IPS-15b (cell line): ENCODE results near the gene SUB1.
"Not testable (repeated sequence)": the region's sequence is repeated elsewhere in the genome, so short reads cannot be mapped to it uniquely, and the experiment has no call there.

Source experiments
- H3K27me3 ChIP-seq: one replicate; pipeline ENCODE4 v1.6.1; 2013; ENCODE audit warnings: low read length; ENCODE audit not compliant: control insufficient read depth, insufficient read depth
- H3K36me3 ChIP-seq: one replicate; pipeline ENCODE4 v1.6.1; 2013; ENCODE audit warnings: low read length; ENCODE audit not compliant: control insufficient read depth, insufficient read depth
- H3K4me1 ChIP-seq: one replicate; pipeline ENCODE4 v1.6.1; 2013; ENCODE audit warnings: mild to moderate bottlenecking, low read length; ENCODE audit not compliant: control insufficient read depth, insufficient read depth
- H3K4me3 ChIP-seq: one replicate; pipeline ENCODE4 v1.5.1; 2013; ENCODE audit warnings: low read depth, low read length
- H3K9ac ChIP-seq: one replicate; pipeline ENCODE4 v1.6.1; 2013; ENCODE audit warnings: low read depth, mild to moderate bottlenecking, low read length
- H3K9me3 ChIP-seq: one replicate; pipeline ENCODE4 v1.6.1; 2013; ENCODE audit warnings: mild to moderate bottlenecking, low read length; ENCODE audit not compliant: control insufficient read depth, insufficient read depth

Gene SUB1

DNA sequence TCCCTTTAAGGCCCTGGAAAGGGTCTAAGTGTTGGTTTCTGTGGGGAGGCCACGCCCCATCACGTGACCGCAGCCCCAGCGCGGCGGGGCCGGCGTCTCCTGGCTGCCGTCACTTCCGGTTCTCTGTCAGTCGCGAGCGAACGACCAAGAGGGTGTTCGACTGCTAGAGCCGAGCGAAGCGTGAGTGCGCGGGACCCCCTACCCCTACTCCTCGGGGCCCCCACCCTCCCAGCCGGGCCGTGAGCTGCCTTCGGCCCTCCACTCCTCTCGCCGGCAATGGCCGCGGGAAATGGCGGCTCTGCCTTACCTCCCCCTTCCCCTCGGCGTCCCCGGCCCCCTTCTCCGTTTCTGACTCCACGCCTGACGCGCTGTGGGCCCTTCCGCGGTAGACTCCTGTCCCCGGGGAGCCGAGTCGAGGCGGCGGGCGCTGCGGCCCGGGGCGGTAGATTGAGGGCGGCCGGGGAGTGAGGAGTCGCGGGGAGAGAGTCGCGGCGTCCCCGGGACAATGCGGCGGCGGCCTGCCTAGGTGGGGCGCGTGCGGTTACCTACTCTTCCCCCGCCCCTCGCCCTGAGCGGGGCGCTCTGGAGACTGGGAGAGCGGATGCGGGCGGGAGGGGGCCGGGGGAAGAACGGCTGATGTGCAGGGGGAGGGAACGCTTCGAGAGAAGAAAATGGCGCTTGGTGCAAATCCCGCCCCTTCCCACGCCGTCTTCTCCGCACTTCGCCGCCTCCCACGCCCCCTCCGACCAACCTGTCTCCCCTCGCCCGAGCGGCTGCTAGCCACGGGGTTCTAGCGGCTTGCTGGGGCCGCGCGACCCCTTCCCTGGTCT lies at the start of gene SUB1:
SUB1 (plus strand) TSS at position 112 of the 830 bp plus-strand sequence. CDS start 2,956 bp downstream, outside the sequence.
- Histone ChIP-seq H3K9me3 (no peaks in the 10 kb centered on the region), H3K9ac (peak within 1 kb of the TSS; percentile 67), H3K4me3 (peak within 1 kb of the TSS; percentile 87), H3K36me3 (no peaks in the 10 kb centered on the region), H3K4me1 (peaks cover 17% of the 10 kb centered on the region), H3K27me3 (no peaks in the 10 kb centered on the region)

DNA sequence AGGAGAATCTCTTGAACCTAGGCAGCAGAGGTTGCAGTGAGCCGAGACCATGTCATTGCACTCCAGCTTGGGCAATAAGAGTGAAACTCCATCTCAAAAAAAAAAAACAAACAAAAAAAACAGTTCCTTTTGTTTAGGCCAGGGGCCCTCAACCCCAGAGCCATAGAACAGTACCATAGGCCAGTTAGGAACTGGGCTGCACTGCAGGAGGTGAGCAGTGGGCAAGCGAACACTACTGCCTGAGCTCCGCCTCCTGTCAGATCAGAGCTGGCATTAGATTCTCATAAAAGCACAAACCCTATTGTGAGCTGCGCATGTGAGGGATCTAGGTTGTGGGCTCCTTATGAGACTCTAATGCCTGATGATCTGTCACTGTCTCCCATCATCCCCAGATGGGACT lies 49.1 kb upstream of the SUB1 start:
- H3K36me3 ChIP-seq: no peaks in the 10 kb centered on the region
- H3K4me1 ChIP-seq: peaks cover 3% of the 10 kb centered on the region
- H3K9me3 ChIP-seq: no peaks in the 10 kb centered on the region
- no peak overlapping the region for H3K4me3 ChIP-seq
- no peaks in the 10 kb centered on the region for H3K27me3 ChIP-seq
- no peak overlapping the region for H3K9ac ChIP-seq

DNA sequence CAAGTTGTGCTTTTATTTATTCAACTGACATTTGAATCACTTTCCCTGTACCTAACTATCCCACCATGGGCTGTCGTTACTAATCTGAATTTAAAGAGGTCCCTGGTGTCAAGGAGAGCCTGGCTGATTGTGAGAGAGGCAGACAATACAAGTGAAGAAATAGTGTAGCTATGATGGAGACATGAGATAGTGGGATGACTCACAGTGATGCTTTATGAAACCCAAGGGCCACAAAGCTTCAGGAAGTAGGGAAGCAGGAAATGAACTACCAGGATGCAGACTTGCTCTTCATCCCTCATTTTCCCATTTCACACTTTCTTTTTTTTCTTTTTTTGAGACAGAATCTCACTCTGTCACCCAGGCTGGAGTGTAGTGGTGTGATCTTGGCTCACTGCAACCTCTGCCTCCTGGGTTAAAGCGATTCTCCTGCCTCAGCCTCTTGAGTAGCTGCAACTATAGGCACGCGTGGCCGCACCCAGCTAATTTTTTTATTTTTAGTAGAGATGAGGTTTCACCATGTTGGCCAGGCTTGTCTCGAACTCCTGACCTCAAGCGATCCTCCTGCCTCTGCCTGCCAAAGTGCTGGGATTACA lies 47.8 kb upstream of the SUB1 start:
- not testable (repeated sequence) for H3K9me3 ChIP-seq, H3K36me3 ChIP-seq, H3K9ac ChIP-seq, H3K27me3 ChIP-seq, H3K4me3 ChIP-seq, H3K4me1 ChIP-seq

DNA sequence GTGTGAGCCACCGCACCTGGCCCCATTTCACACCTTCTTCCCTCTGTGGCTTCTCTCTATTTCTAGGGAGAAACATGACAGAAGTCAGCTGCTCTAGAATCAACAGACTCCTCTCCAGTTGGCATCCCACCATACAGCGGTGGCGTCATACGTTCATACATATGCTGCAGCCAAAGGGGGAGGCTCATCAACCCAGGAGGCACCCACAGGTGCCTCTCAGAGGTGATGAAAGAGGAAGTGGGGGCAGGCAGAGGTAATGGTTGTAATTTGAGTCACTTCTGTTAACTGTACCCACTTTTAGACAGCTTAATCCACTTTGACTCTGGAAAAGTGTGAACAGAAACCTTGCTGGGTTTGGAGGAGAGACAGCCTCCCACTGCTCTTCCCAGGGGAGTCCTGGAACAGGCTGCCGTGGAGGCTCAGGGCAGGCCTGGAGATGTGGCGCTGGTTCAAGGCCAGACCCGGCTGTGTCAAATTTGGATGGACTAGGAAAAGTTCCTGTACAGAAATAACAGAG lies 47.3 kb upstream of the SUB1 start:
- no peaks in the 10 kb centered on the region for H3K4me1 ChIP-seq
- H3K9ac ChIP-seq: no peak overlapping the region

DNA sequence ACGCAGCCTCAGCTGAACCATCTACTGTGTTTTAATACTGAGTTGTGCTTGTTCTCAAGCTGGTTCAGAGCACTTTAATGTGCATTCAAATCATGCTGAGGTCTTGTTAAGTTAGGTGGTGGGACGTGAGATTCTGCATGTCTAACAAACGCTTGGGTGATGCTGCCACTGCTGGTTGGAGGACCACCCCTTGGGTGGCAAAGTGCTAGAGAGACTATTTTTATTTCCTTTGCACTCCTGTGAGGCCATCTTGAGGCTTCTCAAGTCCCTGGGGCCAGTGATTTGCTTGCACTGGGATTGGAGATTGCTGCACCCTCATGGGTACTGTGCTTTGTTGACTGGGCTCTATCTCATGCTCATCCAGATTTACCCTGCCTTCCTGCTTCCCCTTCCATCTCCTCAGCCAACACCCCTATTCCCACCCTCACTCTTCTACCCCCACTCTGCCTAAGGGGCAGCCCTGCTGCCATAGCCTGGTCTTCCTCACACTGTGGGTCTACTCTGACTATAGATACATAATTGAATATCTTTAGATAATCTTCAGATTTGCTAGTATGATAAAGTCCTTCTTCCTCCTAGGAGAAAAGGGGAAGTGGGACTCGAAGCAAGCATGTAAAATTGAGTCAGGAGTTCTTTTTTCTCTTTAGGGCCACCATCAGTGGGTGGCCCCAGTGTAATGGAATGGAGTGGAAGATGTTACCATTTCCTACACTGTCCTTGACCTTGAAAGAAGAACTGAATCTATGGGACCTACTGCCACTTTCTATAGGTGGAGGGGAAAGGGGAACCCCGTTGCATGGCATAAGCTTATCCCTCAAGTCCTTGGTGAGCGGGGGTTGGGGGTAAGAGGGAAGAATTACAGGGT lies 45.1 kb upstream of the SUB1 start:
- no peaks in the 10 kb centered on the region for H3K9me3 ChIP-seq
- no peak overlapping the region for H3K9ac ChIP-seq
- H3K4me3 ChIP-seq: no peak overlapping the region
- H3K4me1 ChIP-seq: no peaks in the 10 kb centered on the region
- no peaks in the 10 kb centered on the region for H3K36me3 ChIP-seq
- H3K27me3 ChIP-seq: no peaks in the 10 kb centered on the region

More for the DNA sequence above, 47.3 kb upstream of the SUB1 start:
- no peaks in the 10 kb centered on the region for H3K36me3 ChIP-seq
- no peaks in the 10 kb centered on the region for H3K27me3 ChIP-seq
- no peak overlapping the region for H3K4me3 ChIP-seq
- H3K9me3 ChIP-seq: no peaks in the 10 kb centered on the region

DNA sequence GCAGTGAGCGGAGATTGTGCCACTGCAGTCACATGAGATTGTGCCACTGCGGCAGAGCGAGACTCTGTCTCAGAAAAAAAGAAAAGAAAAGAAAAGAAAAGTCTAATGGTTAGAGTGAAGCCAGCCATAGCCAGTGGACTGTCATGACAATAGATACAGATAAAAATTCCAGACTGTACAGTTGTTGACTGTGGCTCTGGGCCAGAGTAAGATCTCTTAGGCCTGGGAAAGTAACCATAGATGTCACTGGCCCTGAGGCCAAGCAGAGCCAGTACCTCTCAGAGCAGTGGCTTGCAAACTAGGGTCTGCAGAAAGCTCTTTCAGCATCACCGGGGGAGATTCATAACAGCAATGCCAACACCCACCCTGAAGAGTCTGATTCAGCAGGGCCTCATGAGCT lies 44.1 kb upstream of the SUB1 start:
- no peaks in the 10 kb centered on the region for H3K9me3 ChIP-seq
- H3K9ac ChIP-seq: no peak overlapping the region
- H3K4me3 ChIP-seq: no peak overlapping the region
- H3K36me3 ChIP-seq: no peaks in the 10 kb centered on the region
- no peaks in the 10 kb centered on the region for H3K4me1 ChIP-seq
- no peaks in the 10 kb centered on the region for H3K27me3 ChIP-seq

DNA sequence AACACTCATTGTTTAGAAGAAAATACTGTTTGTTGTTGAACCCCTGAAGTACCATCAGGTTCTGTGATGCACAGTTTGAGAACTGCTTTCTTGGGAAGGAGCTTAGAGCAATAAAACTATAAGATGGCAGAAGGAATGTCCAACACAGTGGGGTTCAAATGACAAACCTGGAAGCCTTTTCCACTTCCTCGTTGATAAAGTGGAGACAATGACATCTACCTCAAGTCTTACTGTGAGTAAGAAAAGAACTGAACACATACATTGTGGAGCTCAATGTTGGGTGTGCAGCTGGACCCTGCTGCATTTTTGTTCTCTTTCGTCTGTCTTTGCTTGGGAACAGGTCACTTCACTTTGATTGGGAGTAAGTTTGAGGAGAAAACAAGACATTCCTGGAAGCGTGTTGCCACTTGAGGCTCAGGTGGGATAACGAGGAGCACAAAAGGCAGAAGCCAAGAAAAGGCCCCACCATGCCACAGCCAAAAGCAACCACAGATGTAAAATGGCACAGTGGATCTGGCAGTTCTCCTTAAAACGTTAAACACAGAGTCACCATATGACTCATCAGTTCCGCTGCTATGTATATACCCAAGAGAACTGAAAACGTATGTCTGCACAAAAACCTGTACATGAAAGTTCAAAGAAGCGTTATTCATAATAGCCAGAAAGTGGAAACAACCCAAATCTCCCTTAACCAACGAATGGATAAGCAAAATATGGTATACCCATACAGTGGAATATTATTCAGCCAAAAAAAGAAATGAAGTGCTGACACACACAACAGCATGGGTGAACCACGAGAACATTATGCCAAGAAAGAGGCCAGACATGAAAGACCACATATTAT lies 42.9 kb upstream of the SUB1 start:
- H3K9me3 ChIP-seq: no peaks in the 10 kb centered on the region
- H3K36me3 ChIP-seq: no peaks in the 10 kb centered on the region
- H3K4me1 ChIP-seq: no peaks in the 10 kb centered on the region
- H3K4me3 ChIP-seq: no peak overlapping the region
- no peaks in the 10 kb centered on the region for H3K27me3 ChIP-seq
- no peak overlapping the region for H3K9ac ChIP-seq

DNA sequence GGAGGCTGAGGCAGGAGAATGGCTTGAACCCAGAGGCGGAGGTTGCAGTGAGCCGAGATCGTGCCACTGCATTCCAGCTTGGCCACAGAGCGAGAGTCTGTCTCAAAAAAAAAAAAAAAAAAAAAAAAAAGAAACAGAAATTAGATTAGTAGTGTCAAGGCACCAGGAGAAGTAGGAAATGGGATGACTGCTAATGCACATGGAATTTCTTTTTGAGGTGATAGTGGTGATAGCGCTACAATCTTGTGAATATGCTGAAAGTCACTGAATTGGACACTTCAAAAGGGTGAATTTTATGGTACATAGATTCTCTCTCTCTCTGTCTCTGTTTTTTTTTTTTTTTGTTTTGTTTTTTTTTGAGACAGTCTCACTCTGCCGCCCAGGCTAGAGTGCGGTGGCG lies 42.1 kb upstream of the SUB1 start:
- Histone ChIP-seq H3K4me1 (no peaks in the 10 kb centered on the region), H3K9ac (no peak overlapping the region), H3K9me3 (no peaks in the 10 kb centered on the region), H3K4me3 (no peak overlapping the region), H3K36me3 (no peaks in the 10 kb centered on the region), H3K27me3 (no peaks in the 10 kb centered on the region)

DNA sequence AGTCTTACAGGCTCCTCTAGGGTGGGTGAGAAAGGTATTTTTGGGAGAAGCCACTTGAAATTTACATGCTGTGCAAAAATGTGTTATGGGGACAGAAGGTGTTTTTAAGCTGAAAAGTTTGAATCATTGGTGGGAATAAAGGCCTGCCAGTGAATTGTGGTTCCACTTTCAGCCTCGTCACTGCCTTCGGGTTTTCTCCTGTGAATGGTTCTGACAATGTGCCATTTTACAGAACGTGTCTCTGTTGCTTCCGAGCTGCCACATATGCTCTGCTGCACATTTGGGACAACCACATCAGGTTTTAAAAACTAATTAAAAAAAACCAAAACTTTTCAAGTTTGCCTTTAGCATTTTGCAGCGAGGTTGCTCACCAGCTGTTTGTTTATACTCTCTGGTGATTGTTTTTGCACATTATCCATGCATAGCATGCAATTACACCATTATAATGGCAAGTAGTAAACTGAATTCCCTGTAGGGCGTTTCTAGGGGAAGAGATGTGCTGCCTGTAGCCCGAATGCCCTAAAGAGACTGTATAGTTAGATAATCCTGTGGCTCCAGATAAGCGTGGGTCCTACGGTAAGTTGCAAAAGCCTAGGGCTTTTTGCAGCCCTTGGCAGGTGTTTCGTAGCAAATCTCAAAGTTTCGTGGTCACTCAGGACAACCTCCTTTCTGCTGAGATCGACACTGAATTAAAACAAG lies 40.1 kb upstream of the SUB1 start:
- Histone ChIP-seq H3K4me3 (no peak overlapping the region), H3K9me3 (no peaks in the 10 kb centered on the region), H3K36me3 (no peaks in the 10 kb centered on the region), H3K27me3 (no peaks in the 10 kb centered on the region), H3K9ac (no peak overlapping the region), H3K4me1 (no peaks in the 10 kb centered on the region)

DNA sequence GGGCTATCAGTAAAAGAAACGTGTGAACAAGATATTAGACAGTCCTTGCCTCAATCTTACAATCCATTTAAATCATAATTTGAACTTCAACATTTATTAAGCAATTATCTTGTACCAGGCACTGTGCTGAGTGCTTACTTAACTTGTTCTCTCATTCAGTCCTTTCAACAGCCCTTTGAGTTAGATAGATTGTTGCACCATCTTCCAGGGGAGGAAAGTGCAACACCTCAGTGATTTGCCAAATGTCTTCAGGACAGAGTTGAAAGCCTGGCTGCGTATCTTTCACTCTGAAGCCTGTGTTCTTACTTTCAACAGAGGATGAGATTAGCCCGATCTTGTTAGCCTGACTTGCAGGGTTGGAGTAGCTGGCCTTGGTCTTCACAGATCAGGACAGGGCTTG lies 34.2 kb upstream of the SUB1 start:
- Histone ChIP-seq H3K27me3 (no peaks in the 10 kb centered on the region), H3K9me3 (no peaks in the 10 kb centered on the region), H3K4me3 (no peak overlapping the region), H3K9ac (no peak overlapping the region), H3K36me3 (no peaks in the 10 kb centered on the region), H3K4me1 (no peaks in the 10 kb centered on the region)
